GM21367 (cell line): ENCODE measurements around the gene RBM20.
"Not testable (repeated sequence)": the region's sequence is repeated elsewhere in the genome, so short reads cannot be mapped to it uniquely, and the experiment has no call there.

ENCODE experiments used
- ATAC-seq: cut with Tn5 transposase; IDR thresholded peaks from one replicate; pipeline ENCODE4 v1.9.1; 2021; ENCODE audit not compliant: unreplicated experiment

RBM20 gene

GRCh38 chr10:110727785-110728184 is 83.6 kb downstream of the RBM20 start:
- ATAC-seq, result not testable (repeated sequence)

DNA sequence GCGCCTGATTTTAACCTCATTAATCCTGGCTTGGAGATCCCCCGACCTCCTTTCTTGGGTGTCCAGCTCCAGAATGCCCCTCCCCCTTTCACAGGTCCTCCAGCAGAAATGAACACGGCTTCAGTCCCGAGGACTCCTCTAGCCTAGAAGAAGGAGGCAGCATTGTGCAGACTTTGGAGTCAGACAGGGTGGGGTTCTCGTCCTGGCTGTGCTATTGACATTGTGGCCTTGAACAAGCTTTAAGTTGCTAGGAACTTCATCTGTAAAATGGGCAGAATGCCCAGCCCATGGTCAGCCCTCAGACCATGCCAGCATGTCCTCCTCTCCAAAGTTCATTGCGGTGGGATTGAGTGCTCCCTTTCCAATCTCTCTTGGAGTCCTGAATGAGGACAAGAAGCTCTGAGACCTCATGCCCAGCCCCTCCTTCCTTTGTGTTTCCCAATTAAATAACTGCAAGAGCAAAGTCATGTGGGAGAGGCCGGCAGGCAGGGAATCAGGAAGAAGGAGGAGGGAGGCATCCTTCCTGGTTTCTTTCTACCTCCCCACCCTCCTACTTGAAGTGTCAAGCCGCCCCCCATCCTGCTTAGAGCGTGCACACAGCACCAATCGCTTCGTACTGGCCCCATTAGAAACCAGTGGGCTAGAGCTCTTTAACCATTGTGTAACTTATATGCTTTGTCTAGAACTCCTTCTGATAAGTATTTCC is 86.4 kb downstream of the RBM20 start:
- ATAC-seq, result no peak

- no peak for ATAC-seq
Observed at GRCh38 chr10:110733218-110733952, 89.2 kb downstream of the RBM20 start.

- ATAC-seq, result no peak
Observed at GRCh38 chr10:110735620-110736027, 91.5 kb downstream of the RBM20 start.

- no peak for ATAC-seq
Observed at GRCh38 chr10:110737886-110738634, 93.9 kb downstream of the RBM20 start.

GRCh38 chr10:110739811-110740271 is 95.7 kb downstream of the RBM20 start:
- no peak for ATAC-seq

DNA sequence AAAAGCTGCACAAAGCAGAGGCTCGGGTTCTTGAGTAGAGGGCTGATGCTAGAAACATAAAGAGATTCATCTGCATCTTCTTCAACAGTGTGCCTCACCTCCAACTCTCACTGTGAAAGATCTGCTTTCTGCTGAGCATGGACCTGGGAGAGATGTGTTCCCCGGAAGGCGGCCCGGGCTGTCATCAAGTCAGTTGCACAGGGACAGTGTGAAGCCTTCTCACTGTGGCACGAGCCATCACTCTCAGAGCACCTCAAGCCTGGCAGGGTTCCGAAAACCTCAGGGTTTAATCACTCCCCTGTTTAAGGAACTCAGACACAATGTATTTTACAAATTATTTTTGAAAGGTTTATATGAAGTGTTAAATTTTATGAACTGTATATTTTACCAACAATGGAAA is 98.7 kb downstream of the RBM20 start:
- no peak for ATAC-seq

DNA sequence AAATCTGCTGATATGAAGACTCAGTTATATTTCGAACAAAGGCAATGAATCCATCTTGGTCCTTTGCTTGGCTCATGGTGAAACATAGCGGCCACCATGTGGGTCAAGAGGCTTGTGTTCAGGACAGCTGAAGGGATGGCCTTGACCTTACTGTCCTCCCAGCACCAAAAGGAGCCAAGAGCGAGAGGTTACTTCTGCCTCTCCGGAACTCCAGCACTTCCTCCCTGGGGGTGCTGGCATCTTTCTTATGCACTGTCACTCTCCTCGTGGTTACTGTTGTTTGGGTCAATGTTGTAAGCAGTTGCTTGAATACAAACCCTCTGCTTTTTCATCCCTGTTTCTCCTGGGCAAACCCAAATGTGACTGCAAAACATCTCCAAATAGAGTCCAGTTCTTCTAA is 100.6 kb downstream of the RBM20 start:
- ATAC-seq, result no peak

DNA sequence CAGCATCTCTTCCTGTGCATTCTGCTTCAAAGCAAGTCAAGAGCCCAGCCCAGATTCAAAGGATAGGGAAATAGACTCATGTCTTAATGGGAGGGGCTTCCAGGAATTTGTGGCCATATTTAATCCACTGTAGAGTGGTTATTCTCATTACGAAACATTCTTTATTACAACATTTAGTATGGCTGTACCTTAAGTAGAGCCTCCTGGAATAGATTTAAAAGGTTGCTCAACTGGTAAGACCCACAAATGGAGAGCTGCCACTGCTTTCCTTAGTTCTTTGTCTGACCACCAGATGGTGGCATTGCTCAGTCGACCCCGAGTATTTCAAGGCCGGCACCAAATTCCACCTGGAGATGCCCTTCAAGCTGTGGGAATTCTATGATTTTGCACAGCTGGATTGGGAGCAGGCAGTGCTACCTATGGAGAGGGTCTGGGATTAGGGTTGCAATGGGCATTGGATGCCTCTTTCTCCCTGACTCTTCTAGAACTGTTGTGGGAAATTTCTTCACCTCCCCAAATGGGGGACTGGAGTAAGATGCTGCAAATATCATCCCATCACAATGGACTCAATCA is 102.2 kb downstream of the RBM20 start:
- peak; percentile 57 for ATAC-seq

GRCh38 chr10:110746969-110747608 is 103.0 kb downstream of the RBM20 start:
- no peak for ATAC-seq

GRCh38 chr10:110747609-110748464 is 103.7 kb downstream of the RBM20 start:
- no peak for ATAC-seq

- ATAC-seq, result no peak
Observed at GRCh38 chr10:110748970-110749369, 104.8 kb downstream of the RBM20 start.

DNA sequence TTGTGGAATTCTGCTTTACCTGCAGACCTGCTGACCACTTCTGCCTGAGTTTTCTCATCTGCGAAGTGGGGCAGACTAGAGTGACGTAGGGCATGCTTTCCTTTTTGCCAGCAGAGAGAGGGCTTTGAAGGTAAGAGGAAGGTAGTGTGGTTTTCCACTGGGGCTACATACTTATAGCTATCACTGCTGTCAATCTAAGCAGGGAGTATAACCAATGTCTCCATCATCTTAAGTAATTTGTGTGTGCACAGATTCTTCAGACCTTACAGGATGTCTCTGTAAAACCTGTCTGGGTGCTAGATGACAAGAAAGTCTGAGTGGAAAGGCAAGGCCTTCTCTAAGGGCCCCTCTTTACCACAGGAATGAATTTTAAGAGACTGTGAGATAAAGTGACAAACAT is 106.8 kb downstream of the RBM20 start:
- no peak for ATAC-seq

- ATAC-seq, result no peak
Observed at GRCh38 chr10:110751850-110752249, 107.7 kb downstream of the RBM20 start.

- ATAC-seq, result no peak
Observed at GRCh38 chr10:110753462-110753861, 109.3 kb downstream of the RBM20 start.

DNA sequence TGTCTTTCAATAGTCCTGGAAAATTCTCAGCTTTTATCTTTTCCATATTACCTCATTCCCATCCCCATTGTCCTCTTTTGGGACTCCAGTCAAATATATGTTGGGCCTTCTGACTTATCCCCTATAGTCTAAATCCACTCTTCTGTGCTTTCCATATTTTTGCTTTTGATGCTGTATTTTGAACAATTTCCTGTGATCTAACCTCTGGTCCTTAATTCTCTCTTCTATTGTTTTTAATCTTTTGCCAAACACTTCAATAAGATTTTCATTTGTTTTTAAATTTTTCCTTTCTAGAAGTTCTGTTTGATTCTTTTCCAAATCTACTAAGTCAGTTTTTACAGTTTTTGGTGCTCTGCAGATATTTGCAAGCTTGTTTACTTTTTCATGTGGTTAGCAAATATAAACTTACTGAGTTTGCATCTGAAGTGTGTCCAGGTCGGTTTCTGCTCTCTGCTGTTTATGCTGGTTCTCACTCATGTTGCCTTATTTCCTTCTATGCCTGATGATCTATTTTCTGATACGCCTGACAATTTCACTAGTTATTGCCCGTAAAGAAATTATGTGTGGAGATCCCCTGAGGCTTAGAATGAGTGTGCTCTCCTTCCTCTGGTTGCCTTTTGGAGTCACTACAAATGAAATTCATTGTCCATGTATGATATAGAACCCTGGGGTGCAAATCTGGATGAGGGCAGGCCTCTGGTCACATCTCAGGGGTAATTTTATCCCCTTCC is 110.4 kb downstream of the RBM20 start:
- no peak for ATAC-seq

GRCh38 chr10:110755781-110756180 is 111.6 kb downstream of the RBM20 start:
- no peak for ATAC-seq

- no peak for ATAC-seq
Observed at GRCh38 chr10:110756876-110757275, 112.7 kb downstream of the RBM20 start.

- no peak for ATAC-seq
Observed at GRCh38 chr10:110757586-110757985, 113.5 kb downstream of the RBM20 start.
